COR-L47 (cell line): Measurements from ENCODE around the gene POMC.
A peak's percentile ranks its signal among the peaks of the same experiment; 100 is the strongest.
"Not testable (repeated sequence)": the region's sequence is repeated elsewhere in the genome, so short reads cannot be mapped to it uniquely, and the experiment has no call there.

Source experiments
- DNase-seq: peaks from one replicate; lab custom pipeline; 2025; lab: John Stamatoyannopoulos, UW

Gene POMC

DNA sequence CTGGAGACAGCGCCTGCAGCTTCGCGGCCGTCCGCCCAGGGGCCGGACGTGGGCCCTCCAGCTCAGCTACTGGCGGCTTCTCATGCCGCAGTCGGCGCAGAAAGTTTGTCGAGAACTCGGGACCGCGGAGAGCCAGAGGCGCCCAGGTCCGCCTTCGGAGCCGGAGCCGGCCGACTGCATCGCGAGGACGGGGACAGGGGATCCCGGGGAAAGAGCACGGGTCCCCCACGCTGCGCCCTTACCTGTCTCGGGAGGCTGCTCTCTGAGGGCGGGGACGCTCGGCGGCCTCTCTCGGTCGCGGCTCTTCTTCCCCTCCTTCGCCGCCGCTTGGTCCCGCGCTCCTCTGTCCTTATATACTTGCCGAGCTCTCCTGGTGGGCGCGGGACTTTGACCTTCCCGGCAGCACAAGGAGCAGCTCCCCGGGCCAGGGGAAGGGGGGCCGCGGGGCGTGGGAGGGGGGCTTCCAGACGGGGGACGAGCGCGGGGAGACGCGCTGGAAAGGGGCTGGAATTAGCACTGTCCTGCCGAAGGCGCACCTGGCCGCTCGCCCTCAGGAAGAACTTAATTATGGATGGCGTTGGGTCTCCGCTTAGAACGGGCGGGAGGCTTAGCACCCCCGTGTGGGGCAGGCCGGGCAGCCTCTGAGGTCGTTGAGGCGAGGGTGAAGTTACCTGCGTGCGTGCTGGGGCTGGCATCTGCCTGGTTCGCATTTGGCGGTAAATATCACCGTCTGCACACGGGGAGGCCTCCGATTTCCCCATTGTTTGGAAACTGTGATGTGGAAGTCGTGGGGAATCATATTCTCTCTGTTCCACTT, at the start of gene POMC:
POMC (minus strand) TSS at position 325 of the 817 bp plus-strand sequence. CDS start 3,808 bp downstream, outside the sequence.
- DNase-seq: peak; percentile 14

- DNase-seq: no peak
Observed at GRCh38 chr2:25218100-25218499, 49.7 kb upstream of the POMC start.

DNA sequence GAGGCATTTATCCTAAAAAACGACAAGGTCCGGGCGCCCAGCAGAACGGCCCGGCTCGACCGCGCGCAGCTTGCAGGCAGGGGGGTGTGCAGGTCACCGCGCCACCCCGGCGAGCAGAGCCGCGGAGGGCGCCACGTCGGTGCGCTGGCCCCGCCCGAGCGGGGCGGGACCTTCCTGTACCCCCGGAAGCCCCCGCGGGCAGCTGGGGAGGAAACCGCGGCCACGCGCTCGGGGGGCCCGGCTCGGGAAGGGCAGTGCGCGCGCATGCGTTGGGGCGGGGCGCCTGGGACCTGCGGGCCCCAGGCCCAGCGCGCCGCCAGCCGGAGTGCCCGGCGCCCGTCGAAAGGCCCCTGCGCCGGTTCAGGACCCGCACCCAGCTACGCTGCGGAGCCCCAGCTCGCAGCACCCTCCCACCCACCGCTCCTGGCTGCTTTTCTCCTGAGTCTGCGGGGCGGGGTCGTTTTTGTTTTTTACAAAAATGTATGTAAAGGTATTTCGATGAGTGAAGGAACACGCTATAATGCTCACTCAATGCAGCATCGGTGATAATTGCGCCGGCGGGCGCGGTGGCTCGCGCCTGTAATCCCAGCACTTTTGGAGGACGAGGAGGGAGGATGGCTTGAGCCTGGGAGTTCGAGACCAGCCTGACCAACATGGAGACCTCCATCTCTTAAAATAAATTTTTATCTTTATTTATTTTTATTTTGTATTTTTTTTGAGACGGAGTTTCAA, 47.7 kb upstream of the POMC start:
- no peak for DNase-seq

DNA sequence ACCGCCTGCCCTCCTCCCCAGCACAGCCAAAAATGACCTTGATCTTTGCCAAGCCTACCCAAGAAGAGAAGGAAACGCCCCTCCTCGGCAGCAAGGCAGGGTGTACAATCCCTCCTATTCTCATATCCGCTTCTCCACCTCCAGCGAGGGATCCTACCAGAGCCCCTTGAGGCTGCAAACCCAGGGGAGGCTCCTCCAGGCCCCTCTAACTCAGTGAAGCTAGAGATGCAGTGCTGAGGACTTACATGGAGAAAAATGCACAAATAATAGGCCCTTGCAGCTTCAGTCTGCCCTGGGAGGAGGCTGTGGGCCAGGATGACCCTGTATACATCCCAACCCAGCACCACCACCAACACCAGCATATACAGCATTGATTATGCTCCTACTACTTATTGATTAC, 46.9 kb upstream of the POMC start:
- no peak for DNase-seq

GRCh38 chr2:25213229-25213628, 44.8 kb upstream of the POMC start:
- DNase-seq: no peak

- not testable (repeated sequence) for DNase-seq
Observed at GRCh38 chr2:25210923-25211322, 42.5 kb upstream of the POMC start.

- no peak for DNase-seq
Observed at GRCh38 chr2:25207078-25207545, 38.7 kb upstream of the POMC start.

GRCh38 chr2:25204190-25204838, 35.9 kb upstream of the POMC start:
- no peak for DNase-seq

GRCh38 chr2:25202275-25202674, 33.9 kb upstream of the POMC start:
- no peak for DNase-seq

DNA sequence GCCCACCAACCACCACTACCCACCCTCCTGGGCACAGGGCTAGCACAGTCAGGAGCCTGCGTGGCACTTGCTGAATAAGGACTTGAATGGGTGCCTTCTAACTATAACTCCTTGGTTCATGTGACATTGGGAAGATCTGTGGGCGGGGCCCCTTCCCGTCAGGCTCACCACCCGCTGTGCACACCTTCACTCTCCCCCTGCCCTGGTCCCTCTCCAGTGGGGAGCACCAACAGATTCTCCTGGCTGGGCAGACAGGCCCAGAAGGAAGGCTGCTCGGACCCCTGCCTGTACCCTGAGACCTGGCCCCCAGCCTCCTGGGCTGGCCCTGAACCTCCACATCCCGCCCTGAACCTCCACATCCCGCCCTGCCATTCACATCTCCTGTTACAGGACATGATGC, 33.4 kb upstream of the POMC start:
- DNase-seq: no peak

GRCh38 chr2:25201265-25201664, 32.9 kb upstream of the POMC start:
- no peak for DNase-seq

GRCh38 chr2:25198576-25198975, 30.2 kb upstream of the POMC start:
- no peak for DNase-seq

DNA sequence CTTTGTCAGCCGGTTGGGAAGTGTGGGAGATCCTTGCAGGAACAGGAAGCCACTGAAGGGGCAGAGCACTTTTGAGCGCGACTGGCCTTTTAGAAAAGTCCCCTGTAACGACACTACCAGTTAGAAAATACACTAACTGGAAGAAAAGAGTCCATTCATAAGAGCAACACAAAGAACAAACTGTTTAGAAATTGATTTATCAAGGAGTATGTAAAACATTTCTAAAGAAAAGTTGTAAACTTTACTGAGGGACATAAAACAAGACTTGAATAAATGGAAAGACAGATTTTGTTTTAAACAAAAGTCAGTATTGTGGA, 29.8 kb upstream of the POMC start:
- DNase-seq: no peak

GRCh38 chr2:25197336-25198208, 29.2 kb upstream of the POMC start:
- no peak for DNase-seq

- no peak for DNase-seq
Observed at GRCh38 chr2:25194576-25195122, 26.3 kb upstream of the POMC start.

- peak; percentile 60 for DNase-seq
Observed at GRCh38 chr2:25190536-25190935, 22.2 kb upstream of the POMC start.

GRCh38 chr2:25188405-25188804, 20.0 kb upstream of the POMC start:
- DNase-seq: no peak

DNA sequence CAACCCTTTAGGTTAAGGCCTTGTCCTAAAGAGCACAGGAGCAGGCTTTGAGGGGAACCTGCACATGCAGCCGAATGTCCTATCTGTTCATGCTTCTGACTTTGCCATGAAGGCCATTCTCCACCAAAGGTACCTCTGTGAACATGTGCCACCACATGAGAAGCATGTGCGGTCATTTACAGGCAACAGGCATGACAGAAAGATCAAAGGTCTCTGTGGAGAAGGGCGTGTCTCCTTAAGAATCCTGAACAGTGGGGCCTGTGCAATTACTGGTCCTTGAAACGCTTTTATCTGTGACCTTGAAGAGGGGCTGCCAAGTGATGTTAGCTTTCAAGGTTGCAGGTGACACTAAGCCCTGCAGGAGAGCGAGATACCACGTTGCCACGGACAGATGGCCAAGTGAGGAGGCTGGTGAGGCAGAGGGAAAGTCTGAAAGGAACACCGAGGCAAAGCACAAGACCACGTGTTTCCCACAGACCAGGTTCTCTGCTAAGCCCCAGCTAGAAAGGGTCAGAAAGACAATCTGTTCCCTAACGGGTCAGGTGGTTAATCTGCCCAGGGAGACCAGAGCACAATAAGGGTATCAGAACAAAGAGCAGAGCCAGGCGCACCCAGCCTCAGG, 19.5 kb upstream of the POMC start:
- DNase-seq: no peak

DNA sequence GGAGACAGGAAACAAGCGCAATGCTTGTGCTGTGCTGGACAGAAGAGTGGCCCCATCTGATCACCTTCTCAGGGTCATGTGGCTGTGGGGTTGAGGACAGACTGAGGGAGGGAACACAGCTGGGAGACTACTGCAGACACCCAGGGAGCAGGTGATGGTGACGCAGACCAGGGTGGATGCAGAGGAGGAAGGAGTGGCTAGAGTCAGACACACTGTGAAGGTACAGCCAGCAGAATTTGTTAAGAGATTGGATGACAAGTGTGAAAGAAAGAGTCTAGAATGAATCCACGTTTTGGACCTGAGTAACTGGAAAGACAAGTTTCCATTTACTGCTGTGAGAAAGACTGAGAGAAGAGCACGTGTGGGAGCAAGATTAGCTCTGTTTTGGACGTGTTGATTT, 15.9 kb upstream of the POMC start:
- DNase-seq: no peak

DNA sequence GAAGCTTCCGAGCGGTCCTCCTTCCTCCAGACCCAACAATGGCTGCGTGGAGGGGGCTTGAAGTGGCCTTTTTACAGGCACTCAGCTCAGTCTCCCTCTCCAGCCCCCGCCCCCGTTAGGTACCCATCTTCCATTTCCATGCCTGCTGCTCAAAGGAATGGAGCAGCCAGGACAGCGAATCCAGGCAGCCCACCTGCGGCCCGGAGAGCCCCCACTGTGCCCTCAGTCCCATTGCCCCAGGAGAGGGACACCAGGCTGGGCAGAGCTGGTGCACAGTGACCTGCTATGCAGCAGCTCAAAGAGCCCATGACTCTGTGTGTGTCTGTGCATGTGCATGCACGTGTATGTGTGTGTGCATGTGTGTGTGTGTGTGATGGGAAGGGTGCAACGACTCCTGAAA, 10.6 kb upstream of the POMC start:
- DNase-seq: no peak

GRCh38 chr2:25177211-25177611, 8.8 kb upstream of the POMC start:
- DNase-seq: no peak
